VCaP (cell line): ENCODE measurements around the gene STAT2.
A peak's percentile ranks its signal among the peaks of the same experiment; 100 is the strongest.
"Not testable (repeated sequence)": the region's sequence is repeated elsewhere in the genome, so short reads cannot be mapped to it uniquely, and the experiment has no call there.

Experiments used
- H3K27ac ChIP-seq: fragments of 450-650 bp; 2 replicates; pipeline ENCODE4 v1.5.1; 2017
- CTCF ChIP-seq: fragments of 450-650 bp; conservative IDR thresholded peaks from 2 replicates; pipeline ENCODE4 v1.5.1; 2017; ENCODE audit warnings: mild to moderate bottlenecking, moderate library complexity

Gene STAT2

GRCh38 chr12:56359851-56360767 lies at the start of gene STAT2:
Gene STAT2 (minus strand): TSS chr12:56360107. CDS start chr12:56356571, 3,536 bp downstream.
- peak within 1 kb of the TSS; percentile 93 for H3K27ac ChIP-seq
- no peak for TF ChIP-seq CTCF

DNA sequence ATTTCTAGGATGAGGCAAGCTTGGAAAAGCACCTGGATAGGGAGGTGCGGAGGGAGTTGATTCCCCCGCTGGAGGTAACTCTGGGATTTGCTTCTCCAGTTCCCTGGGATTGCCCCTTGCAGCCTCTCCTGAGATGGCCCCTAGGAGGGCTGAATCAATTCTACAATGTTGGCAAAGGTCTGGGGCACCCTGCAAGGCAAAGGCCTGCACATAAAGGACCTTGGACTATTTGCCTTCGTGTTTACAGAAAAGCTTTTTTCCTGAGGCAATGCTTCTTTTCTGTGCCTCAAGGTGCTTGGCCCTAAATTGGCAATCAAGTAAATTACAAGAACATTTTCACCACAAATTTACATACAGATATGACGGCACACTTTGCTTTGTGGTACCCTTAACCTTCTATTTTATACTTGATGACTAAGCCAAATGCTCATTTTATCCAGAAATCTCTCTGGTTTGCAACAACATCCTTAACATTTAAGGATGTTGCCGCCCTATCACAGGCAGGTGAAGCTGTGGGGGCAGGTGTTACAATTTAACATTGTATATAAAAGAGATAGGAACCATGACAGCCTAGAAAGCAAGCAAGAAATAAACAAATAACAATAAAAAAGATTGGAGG lies 49.0 kb upstream of the STAT2 start:
- no peak overlapping the region for H3K27ac ChIP-seq
- TF ChIP-seq CTCF, result no peak

- not testable (repeated sequence) for H3K27ac ChIP-seq
Measured at GRCh38 chr12:56404227-56404626, 44.3 kb upstream of the STAT2 start.

- H3K27ac ChIP-seq, result not testable (repeated sequence)
Measured at GRCh38 chr12:56401612-56402011, 41.7 kb upstream of the STAT2 start.

DNA sequence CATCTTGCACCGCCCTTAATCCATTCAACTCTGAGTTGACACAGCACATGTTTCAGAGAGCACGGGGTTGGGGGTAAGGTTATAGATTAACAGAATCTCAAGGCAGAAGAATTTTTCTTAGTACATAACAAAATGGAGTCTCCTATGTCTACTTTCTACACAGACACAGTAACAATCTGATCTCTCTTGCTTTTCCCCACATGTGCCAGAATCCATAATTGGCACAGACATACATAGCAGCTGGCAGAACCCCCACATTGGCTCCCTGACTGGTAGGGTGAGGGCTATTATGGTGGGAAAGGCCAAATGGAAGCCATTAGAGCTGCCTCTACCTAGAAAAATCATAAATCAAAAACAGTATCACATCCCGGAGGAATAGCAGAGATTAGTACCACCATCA lies 41.2 kb upstream of the STAT2 start:
- not testable (repeated sequence) for H3K27ac ChIP-seq

DNA sequence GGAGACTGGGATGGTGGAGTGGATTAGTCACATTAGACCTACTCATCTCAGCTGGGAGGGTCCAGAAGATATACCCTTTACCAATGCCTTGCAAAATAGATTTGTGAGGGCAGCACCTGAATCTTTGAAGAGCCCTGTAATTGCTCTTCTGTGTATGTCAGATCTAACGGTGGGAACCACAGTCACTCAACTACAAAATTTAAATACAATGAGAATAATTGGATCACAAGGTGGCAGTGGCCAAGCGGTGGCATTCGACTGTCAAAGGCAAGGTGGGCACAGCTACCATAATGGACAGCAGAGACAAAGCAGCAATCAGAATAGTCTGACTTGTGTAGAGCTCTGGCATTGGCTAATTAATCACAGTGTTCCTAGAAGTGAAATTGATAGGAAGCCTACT lies 39.6 kb upstream of the STAT2 start:
- not testable (repeated sequence) for H3K27ac ChIP-seq

GRCh38 chr12:56398324-56398723 lies 38.4 kb upstream of the STAT2 start:
- TF ChIP-seq CTCF, result no peak
- no peak overlapping the region for H3K27ac ChIP-seq

DNA sequence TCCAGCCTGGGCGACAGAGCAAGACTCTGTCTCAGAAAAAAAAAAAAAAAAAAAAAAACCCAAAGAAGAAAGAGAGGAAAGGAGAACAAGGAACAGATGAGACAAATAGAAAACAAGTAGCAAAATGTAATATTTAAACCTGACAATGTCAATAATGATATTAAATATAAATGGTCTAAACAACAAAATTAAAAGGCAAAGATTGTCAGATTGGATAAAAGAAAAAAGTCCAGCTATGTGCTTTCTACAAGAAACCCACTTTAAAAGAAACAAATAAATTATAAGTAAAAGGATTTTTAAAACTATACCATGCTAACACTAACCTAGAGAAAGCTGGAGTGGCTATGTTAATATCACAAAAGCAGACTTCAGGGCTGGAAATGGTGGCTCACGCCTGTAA lies 32.4 kb upstream of the STAT2 start:
- H3K27ac ChIP-seq, result no peak overlapping the region
- no peak for TF ChIP-seq CTCF

DNA sequence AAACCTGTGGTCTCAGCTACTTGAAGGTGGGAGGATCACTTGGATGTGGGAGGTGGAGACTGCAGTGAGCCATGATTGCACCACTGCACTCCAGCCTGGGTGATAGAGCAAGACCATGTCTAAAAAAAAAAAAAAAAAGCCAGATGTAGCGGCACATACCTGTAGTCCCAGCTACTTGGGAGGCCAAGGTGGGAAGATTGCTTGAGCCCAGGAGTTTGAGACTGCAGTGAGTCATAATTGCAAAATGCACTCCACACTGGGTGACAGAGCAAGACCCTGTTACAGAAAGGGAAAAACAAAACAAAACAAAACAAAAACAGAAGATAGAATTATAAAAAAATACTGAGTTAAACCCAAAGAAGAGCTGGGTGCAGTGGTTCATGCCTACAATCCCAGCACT lies 31.8 kb upstream of the STAT2 start:
- TF ChIP-seq CTCF, result no peak
- no peak overlapping the region for H3K27ac ChIP-seq
